IMR-90 (cell line): ENCODE measurements around the gene TEX14. TPM values are rescaled to one million over a fixed set of nuclear protein-coding genes. Genes with fewer than 3 reads are reported as not detected.

Experiments used
- ATAC-seq: fragments of 200-7000 bp; cut with Tn5 transposase; 2 replicates; pipeline ENCODE4 v1.9.1; 2020; ENCODE audit warnings: low read depth, mild to moderate bottlenecking, moderate library complexity
- BruUV-seq: library from RNA; stranded (reverse); fragments of 400-500 nt; replicated peaks from 2 replicates; lab custom pipeline; 2021; lab: Mats Ljungman, UMichigan
- CTCF ChIA-PET: fragments of 300-600 bp; formaldehyde crosslinking; extraction: SDS; loops from one replicate; lab custom pipeline; 2021; ENCODE audit warnings: antibody characterized with exemption; lab: Yijun Ruan, JAX
- POLR2A ChIA-PET: fragments of 300-600 bp; sonication (Branson Sonifier 250); formaldehyde crosslinking; loops from one replicate; lab custom pipeline; 2022; ENCODE audit warnings: antibody characterized with exemption; ENCODE audit not compliant: unreplicated experiment; lab: Charles Lee
- DNase-seq: peaks from one replicate; pipeline ENCODE4 v3.0.0; 2013
- H2AFZ ChIP-seq: replicated peaks from 2 replicates; pipeline ENCODE3; 2013; ENCODE audit warnings: low read length, mild to moderate bottlenecking; ENCODE audit not compliant: poor library complexity
- H2AK5ac ChIP-seq: 2 replicates; pipeline ENCODE4 v1.6.1; 2013; ENCODE audit warnings: low read depth, low read length, inconsistent platforms
- H2AK9ac ChIP-seq: replicated peaks from 2 replicates; pipeline ENCODE3; 2013; ENCODE audit warnings: mild to moderate bottlenecking, low read depth, low read length, moderate library complexity; ENCODE audit not compliant: poor library complexity
- H2BK120ac ChIP-seq: 2 replicates; pipeline ENCODE4 v1.6.1; 2013; ENCODE audit warnings: low read depth, low read length, inconsistent platforms
- H2BK15ac ChIP-seq: 3 replicates; pipeline ENCODE4 v1.6.1; 2013; ENCODE audit warnings: low read depth, low read length, inconsistent platforms
- H2BK20ac ChIP-seq: 2 replicates; pipeline ENCODE4 v1.6.1; 2013; ENCODE audit warnings: low read depth, mild to moderate bottlenecking, inconsistent platforms, low read length, moderate library complexity
- H2BK5ac ChIP-seq: 2 replicates; pipeline ENCODE4 v1.6.1; 2013; ENCODE audit warnings: mild to moderate bottlenecking, low read depth, low read length, inconsistent platforms; ENCODE audit not compliant: poor library complexity, severe bottlenecking
- H3K14ac ChIP-seq: replicated peaks from 2 replicates; pipeline ENCODE4 v1.6.1; 2013; ENCODE audit warnings: low read depth, low read length, inconsistent platforms
- H3K18ac ChIP-seq: 2 replicates; pipeline ENCODE4 v1.6.1; 2013; ENCODE audit warnings: low read depth, low read length, control low read depth
- H3K23ac ChIP-seq: 2 replicates; pipeline ENCODE4 v1.6.1; 2013; ENCODE audit warnings: low read depth, low read length, inconsistent platforms
- H3K27ac ChIP-seq: 2 replicates; pipeline ENCODE4 v1.5.1; 2013; ENCODE audit warnings: mild to moderate bottlenecking, control low read depth, low read length; ENCODE audit not compliant: insufficient read depth
- H3K27me3 ChIP-seq: 2 replicates; pipeline ENCODE4 v1.6.1; 2013; ENCODE audit warnings: low read length; ENCODE audit not compliant: control insufficient read depth, insufficient read depth
- H3K36me3 ChIP-seq: 2 replicates; pipeline ENCODE4 v1.6.1; 2013; ENCODE audit warnings: low read length, mixed read lengths; ENCODE audit not compliant: control insufficient read depth, insufficient read depth
- H3K4ac ChIP-seq: 2 replicates; pipeline ENCODE4 v1.6.1; 2013; ENCODE audit warnings: low read depth, low read length, inconsistent platforms
- H3K4me1 ChIP-seq: 2 replicates; pipeline ENCODE4 v1.6.1; 2013; ENCODE audit warnings: low read length, mixed read lengths; ENCODE audit not compliant: control insufficient read depth, insufficient read depth
- H3K4me2 ChIP-seq: 2 replicates; pipeline ENCODE4 v1.6.1; 2013; ENCODE audit warnings: low read depth, mild to moderate bottlenecking, control low read depth, low read length, moderate library complexity
- H3K4me3 ChIP-seq: 2 replicates; pipeline ENCODE4 v1.5.1; 2013; ENCODE audit warnings: low read depth, mild to moderate bottlenecking, control low read depth, low read length, moderate library complexity; ENCODE audit not compliant: insufficient read depth
- H3K56ac ChIP-seq: 2 replicates; pipeline ENCODE4 v1.6.1; 2013; ENCODE audit warnings: low read length, inconsistent platforms; ENCODE audit not compliant: insufficient read depth; ENCODE audit errors: extremely low read depth
- H3K79me1 ChIP-seq, 2 experiments: 2 replicates each; pipeline ENCODE4 v1.6.1; 2013; ENCODE audit warnings: low read length in 2 of 2, inconsistent platforms in 1 of 2, low read depth in 1 of 2
- H3K9ac ChIP-seq: 2 replicates; pipeline ENCODE4 v1.6.1; 2013; ENCODE audit warnings: low read depth, low read length, control low read depth
- H3K9me1 ChIP-seq: 2 replicates; pipeline ENCODE4 v1.6.1; 2013; ENCODE audit warnings: low read length, inconsistent platforms; ENCODE audit not compliant: insufficient read depth
- H3K9me3 ChIP-seq: 2 replicates; pipeline ENCODE4 v1.6.1; 2013; ENCODE audit warnings: low read length; ENCODE audit not compliant: control insufficient read depth, insufficient read depth
- H4K20me1 ChIP-seq: 2 replicates; pipeline ENCODE4 v1.6.1; 2013; ENCODE audit warnings: low read length, inconsistent platforms; ENCODE audit not compliant: insufficient read depth
- H4K5ac ChIP-seq: 2 replicates; pipeline ENCODE4 v1.6.1; 2013; ENCODE audit warnings: mild to moderate bottlenecking, low read depth, low read length, control low read depth
- H4K8ac ChIP-seq, 2 experiments: 2 replicates each; pipeline ENCODE4 v1.6.1; 2013; ENCODE audit warnings: low read depth in 2 of 2, low read length in 2 of 2, control low read depth in 1 of 2, inconsistent platforms in 1 of 2
- H4K91ac ChIP-seq: 2 replicates; pipeline ENCODE4 v1.6.1; 2013; ENCODE audit warnings: low read depth, low read length, inconsistent platforms; ENCODE audit not compliant: insufficient read depth
- ELK1 ChIP-seq: fragments of 150-350 bp; IDR thresholded peaks from 2 replicates; pipeline ENCODE4 v1.6.1; 2016; ENCODE audit warnings: low read depth, mild to moderate bottlenecking, low read length, moderate library complexity, borderline replicate concordance
- POLR2A ChIP-seq: IDR thresholded peaks from 2 replicates; pipeline ENCODE4 v1.6.1; 2012; ENCODE audit warnings: mild to moderate bottlenecking, low read depth, low read length
- RAD21 ChIP-seq: IDR thresholded peaks from 2 replicates; pipeline ENCODE4 v1.6.1; 2012; ENCODE audit warnings: low read length, improper control_type of control experiment
- SMC3 ChIP-seq: fragments of 150-350 bp; IDR thresholded peaks from 2 replicates; pipeline ENCODE4 v1.6.1; 2016; ENCODE audit warnings: low read depth, mild to moderate bottlenecking, antibody characterized with exemption, low read length, moderate library complexity
- WGBS, 2 experiments: methylation state at CpG; one replicate each; pipeline versions ENCODE4 v1.1.5 to v1.1.7; 2013; ENCODE audit warnings: missing lambda C conversion rate in 2 of 2; ENCODE audit not compliant: insufficient read length in 1 of 2; ENCODE audit errors: extremely low coverage in 2 of 2; 5-methylcytosine and 5-hydroxymethylcytosine counted together
- dilution Hi-C: fragments of 300-500 bp; cut with HindIII; formaldehyde crosslinking; loops from one replicate; pipeline ENCODE4 v1.14.3; 2018; ENCODE audit warnings: low sequenced_read_pairs; ENCODE audit not compliant: unreplicated experiment
- in situ Hi-C: fragments of 300-500 bp; cut with MboI; formaldehyde crosslinking; loops from 3 replicates; pipeline ENCODE4 v1.14.3; 2019; ENCODE audit warnings: low sequenced_read_pairs, inconsistent platforms, mixed read lengths
- intact Hi-C: fragments of 100-400 bp; cut with micrococcal nuclease; formaldehyde crosslinking; loops from 2 replicates; pipeline ENCODE4 v1.10.0; 2022
- polyA plus RNA-seq, 3 experiments: library from polyadenylated mRNA; depleted of rRNA; stranded (reverse); fragments of >200 nt; gene quantifications; 2 replicates each; pipeline ENCODE4 v1.2.3, GENCODE V29; 2012; ENCODE audit warnings: low replicate concordance in 1 of 3
- total RNA-seq: library from RNA; depleted of rRNA; stranded (reverse); fragments of >200 nt; gene quantifications from 2 replicates; pipeline ENCODE4 v1.2.3, GENCODE V29; 2012

TEX14 gene
- total and polyA plus RNA-seq, 2 of the 4 experiments (the other 2 are of a cell fraction) = not detected

- Histone ChIP-seq H4K20me1 (no peaks in the 10 kb centered on the region), H3K4me3 (no peak overlapping the region), H2BK20ac (no peak overlapping the region), H3K79me1 (no peaks in the 10 kb centered on the region), H3K9ac (no peak overlapping the region), H3K4me2 (no peak overlapping the region), H3K18ac (no peak overlapping the region), H3K23ac (no peak overlapping the region), H3K9me3 (no peaks in the 10 kb centered on the region), H2AK9ac (peak overlapping the region; percentile 13), H3K56ac (no peak overlapping the region), H3K4me1 (no peaks in the 10 kb centered on the region), H4K8ac (no peak overlapping the region), H2BK15ac (no peak overlapping the region), H2AFZ (no peak overlapping the region), H3K36me3 (no peaks in the 10 kb centered on the region), H4K5ac (no peak overlapping the region), H3K27me3 (peaks cover 13% of the 10 kb centered on the region), H2BK120ac (no peak overlapping the region), H3K4ac (no peak overlapping the region), H4K91ac (no peak overlapping the region), H3K14ac (no peak overlapping the region), H3K9me1 (no peaks in the 10 kb centered on the region), H2AK5ac (no peak overlapping the region), H2BK5ac (no peak overlapping the region), H3K27ac (no peak overlapping the region)
- no TSS peak for BruUV-seq
- TF ChIP-seq ELK1 (no peak), POLR2A (no peak), SMC3 (no peak), RAD21 (no peak)
- ChIA-PET CTCF (no interaction called here), POLR2A (no interaction called here)
- intact Hi-C loops (no loop called here), in situ Hi-C loops (no loop called here), dilution Hi-C loops (no loop called here)
- no peak for DNase-seq
- 17% methylated on average over 1 of the region's 8 CpGs; no CpG with 5 or more reads in 1 of the 2 experiments for WGBS, 2 experiments
- ATAC-seq = no peak
These were observed 126.2 kb downstream of the TEX14 start for GRCh38 chr17:58565389-58566311.
